Keratinocyte (primary cell): Measurements from ENCODE around the gene ZNF141. TPM values are rescaled to one million over a fixed set of nuclear protein-coding genes. Genes with fewer than 3 reads are reported as not detected.
A peak's percentile ranks its signal among the peaks of the same experiment; 100 is the strongest.

Experiments
- DNase-seq: peaks from one replicate; pipeline ENCODE4 v3.0.0-alpha.2; 2011; ENCODE audit warnings: low read depth, missing footprints, low spot score
- FAIRE-seq: peaks from 2 replicates; lab custom pipeline; 2011; peaks lifted over from hg19 to GRCh38; lab: Jason Lieb, UNC
- H2AFZ ChIP-seq: 2 replicates; pipeline ENCODE4 v1.6.0; 2012; ENCODE audit warnings: low read length, control low read depth, inconsistent platforms; ENCODE audit not compliant: control insufficient read depth
- H3K27ac ChIP-seq: 2 replicates; pipeline ENCODE4 v1.5.1; 2011; ENCODE audit warnings: low read length; ENCODE audit not compliant: control insufficient read depth, insufficient read depth
- H3K27me3 ChIP-seq: 3 replicates; pipeline ENCODE4 v1.6.0; 2011; ENCODE audit warnings: low read length; ENCODE audit not compliant: control insufficient read depth, insufficient read depth; ENCODE audit errors: extremely low read depth
- H3K36me3 ChIP-seq, 2 experiments: 2 replicates in 1 of 2; 3 replicates in 1 of 2; pipeline ENCODE4 v1.5.1; 2011; ENCODE audit warnings: low read length in 2 of 2, mild to moderate bottlenecking in 1 of 2; ENCODE audit not compliant: control insufficient read depth in 2 of 2, insufficient read depth in 2 of 2; ENCODE audit errors: extremely low read depth in 1 of 2
- H3K4me1 ChIP-seq: 3 replicates; pipeline ENCODE4 v1.5.1; 2011; ENCODE audit warnings: low read length; ENCODE audit not compliant: control insufficient read depth, insufficient read depth; ENCODE audit errors: extremely low read depth
- H3K4me2 ChIP-seq: 3 replicates; pipeline ENCODE4 v1.6.0; 2011; ENCODE audit warnings: low read depth, low read length; ENCODE audit not compliant: control insufficient read depth, insufficient read depth; ENCODE audit errors: extremely low read depth
- H3K4me3 ChIP-seq, 3 experiments: fragments of 200-600 bp in 1 of 3; sonication (generic) in 1 of 3; 2 replicates in 2 of 3; 3 replicates in 1 of 3; pipeline ENCODE4 v1.5.1; 2011 to 2016; ENCODE audit warnings: low read length in 3 of 3, mild to moderate bottlenecking in 3 of 3, control low read depth in 2 of 3, inconsistent platforms in 1 of 3, low read depth in 1 of 3, mixed read lengths in 1 of 3, mixed run types in 1 of 3, moderate library complexity in 1 of 3; ENCODE audit not compliant: control insufficient read depth in 2 of 3, insufficient read depth in 2 of 3; ENCODE audit errors: extremely low read depth in 1 of 3
- H3K79me2 ChIP-seq: 2 replicates; pipeline ENCODE4 v1.6.0; 2012; ENCODE audit warnings: low read length; ENCODE audit not compliant: control insufficient read depth, insufficient read depth
- H3K9ac ChIP-seq: 3 replicates; pipeline ENCODE4 v1.6.0; 2011; ENCODE audit warnings: low read length; ENCODE audit not compliant: control insufficient read depth, insufficient read depth; ENCODE audit errors: extremely low read depth
- H3K9me1 ChIP-seq: 3 replicates; pipeline ENCODE4 v1.6.0; 2011; ENCODE audit warnings: low read length; ENCODE audit not compliant: control insufficient read depth, insufficient read depth; ENCODE audit errors: extremely low read depth
- H3K9me3 ChIP-seq: 2 replicates; pipeline ENCODE4 v1.5.1; 2012; ENCODE audit warnings: low read depth, low read length; ENCODE audit not compliant: control insufficient read depth
- H4K20me1 ChIP-seq: 3 replicates; pipeline ENCODE4 v1.6.0; 2011; ENCODE audit warnings: low read length; ENCODE audit not compliant: control insufficient read depth, insufficient read depth; ENCODE audit errors: extremely low read depth
- EZH2 ChIP-seq: IDR thresholded peaks from one replicate; pipeline ENCODE4 v1.6.1; 2012; ENCODE audit warnings: inconsistent platforms, mild to moderate bottlenecking, low read length, moderate library complexity
- dilution Hi-C: fragments of 300-500 bp; cut with MboI; formaldehyde crosslinking; loops from one replicate; pipeline ENCODE4 v1.7.0; 2020; ENCODE audit warnings: low sequenced_read_pairs; ENCODE audit not compliant: extremely low pct_ligation_motif_present
- polyA plus RNA-seq, 5 experiments: library from polyadenylated mRNA; depleted of rRNA in 3 of 5; stranded (reverse) in 3 of 5; stranded (forward) in 1 of 5; unstranded in 1 of 5; fragments of >200 nt; gene quantifications; 1 replicate in 1 of 5; 2 replicates in 3 of 5; 3 replicates in 1 of 5; pipeline versions ENCODE4 v1.2.1 to v1.2.3, GENCODE V29; 2011 to 2012; ENCODE audit warnings: missing spikeins in 2 of 5, low read depth in 1 of 5, low replicate concordance in 1 of 5
- TF ChIP-seq, protein P1 (sequence below), 3 experiments: IDR thresholded peaks in 1 of 3; conservative IDR thresholded peaks in 1 of 3; optimal IDR thresholded peaks in 1 of 3; 2 replicates in 2 of 3; 3 replicates in 1 of 3; pipeline versions ENCODE3 to v1.5.1; 2011; ENCODE audit warnings: low read length in 3 of 3, mild to moderate bottlenecking in 3 of 3, moderate library complexity in 2 of 3, control low read depth in 1 of 3, inconsistent platforms in 1 of 3; ENCODE audit not compliant: insufficient read depth in 2 of 3; ENCODE audit errors: extremely low read depth in 1 of 3

ZNF141 gene
- polyA plus RNA-seq, 1 donor (not counting 4 experiments of a cell fraction or from before 2014, with no cell fraction given): 3.7 TPM

DNA sequence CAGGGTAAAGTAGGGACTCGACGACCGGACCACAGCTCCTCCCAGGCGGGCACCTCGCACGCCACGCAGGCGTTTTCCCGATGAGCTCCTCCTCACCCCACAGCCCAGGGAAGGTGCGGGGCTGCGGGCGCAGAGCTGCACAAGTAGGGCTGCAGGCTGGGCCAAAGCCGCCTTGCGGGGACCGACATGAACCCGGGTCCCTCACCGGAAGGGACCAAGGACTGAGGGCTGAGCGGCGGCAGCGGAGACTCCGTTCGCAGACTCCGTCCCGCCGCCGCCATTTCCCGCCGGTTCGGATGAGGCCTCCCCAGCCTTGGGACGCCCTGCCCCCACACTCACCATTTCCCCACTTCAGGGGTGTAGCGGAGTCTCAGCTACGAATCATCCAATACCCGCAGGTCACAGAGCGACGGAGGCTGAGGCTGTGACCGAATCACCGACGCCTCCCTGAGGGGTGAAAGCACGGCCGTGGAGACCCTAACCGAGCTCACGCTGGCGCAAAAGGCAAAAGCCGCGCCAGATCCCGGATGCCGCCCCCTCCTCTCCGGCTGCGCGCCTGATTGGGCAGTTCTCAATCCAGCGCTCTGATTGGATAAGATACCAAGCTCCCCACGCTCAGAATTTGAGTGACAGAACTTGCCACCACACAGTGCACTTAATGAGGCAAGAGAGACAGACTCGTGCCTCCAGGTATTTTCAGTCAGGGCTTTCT, 32.5 kb upstream of the ZNF141 start, which contains the start of gene ZNF732:
TSS of gene ZNF732 (minus strand) at position 506 of the 712 bp plus-strand sequence. CDS start at position 342, 164 bp downstream.
- peak; percentile 96 for FAIRE-seq

DNA sequence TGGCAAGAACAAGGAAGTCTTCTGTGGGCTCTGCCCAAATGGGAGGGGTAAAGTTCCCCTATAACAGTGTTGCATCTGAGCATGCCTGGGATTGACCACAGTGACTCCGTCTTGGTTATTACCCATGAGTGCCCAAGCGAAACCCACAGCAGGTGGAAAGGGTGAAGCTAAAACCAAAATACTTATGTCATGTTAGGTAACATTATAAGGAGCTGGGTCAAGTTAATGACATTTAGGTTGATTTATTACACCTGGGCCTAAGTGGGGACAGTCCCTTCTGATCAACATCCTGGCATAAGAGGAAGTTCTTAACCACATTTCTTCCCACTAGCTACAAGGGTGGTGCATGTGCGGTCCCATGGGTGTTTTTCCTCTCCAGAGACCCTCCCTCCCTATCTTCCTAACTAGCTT, 31.1 kb upstream of the ZNF141 start:
- Histone ChIP-seq H4K20me1 (no peaks in the 10 kb centered on the region), H3K79me2 (peaks cover 30% of the 10 kb centered on the region), H3K9me3 (no peaks in the 10 kb centered on the region), H3K36me3 (no peaks in the 10 kb centered on the region), H3K9me1 (no peaks in the 10 kb centered on the region), H2AFZ (no peak overlapping the region), H3K4me1 (peaks cover 6% of the 10 kb centered on the region), H3K4me3 (no peak overlapping the region), H3K4me2 (no peak overlapping the region), H3K9ac (no peak overlapping the region), H3K27ac (no peak overlapping the region), H3K27me3 (no peaks in the 10 kb centered on the region)
- dilution Hi-C loops: no loop called here
- no peak for FAIRE-seq
- DNase-seq: no peak
- TF ChIP-seq, protein P1, sequence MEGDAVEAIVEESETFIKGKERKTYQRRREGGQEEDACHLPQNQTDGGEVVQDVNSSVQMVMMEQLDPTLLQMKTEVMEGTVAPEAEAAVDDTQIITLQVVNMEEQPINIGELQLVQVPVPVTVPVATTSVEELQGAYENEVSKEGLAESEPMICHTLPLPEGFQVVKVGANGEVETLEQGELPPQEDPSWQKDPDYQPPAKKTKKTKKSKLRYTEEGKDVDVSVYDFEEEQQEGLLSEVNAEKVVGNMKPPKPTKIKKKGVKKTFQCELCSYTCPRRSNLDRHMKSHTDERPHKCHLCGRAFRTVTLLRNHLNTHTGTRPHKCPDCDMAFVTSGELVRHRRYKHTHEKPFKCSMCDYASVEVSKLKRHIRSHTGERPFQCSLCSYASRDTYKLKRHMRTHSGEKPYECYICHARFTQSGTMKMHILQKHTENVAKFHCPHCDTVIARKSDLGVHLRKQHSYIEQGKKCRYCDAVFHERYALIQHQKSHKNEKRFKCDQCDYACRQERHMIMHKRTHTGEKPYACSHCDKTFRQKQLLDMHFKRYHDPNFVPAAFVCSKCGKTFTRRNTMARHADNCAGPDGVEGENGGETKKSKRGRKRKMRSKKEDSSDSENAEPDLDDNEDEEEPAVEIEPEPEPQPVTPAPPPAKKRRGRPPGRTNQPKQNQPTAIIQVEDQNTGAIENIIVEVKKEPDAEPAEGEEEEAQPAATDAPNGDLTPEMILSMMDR (optimal IDR thresholded peaks at IDR 0.05 in 1 of 3, IDR thresholded peaks at IDR 0.05 in 1 of 3, conservative IDR thresholded peaks at IDR 0.05 in 1 of 3; ENCODE audit: extremely low read depth in 1 of 3, insufficient read depth in 2 of 3, low read length in 3 of 3): no peak
- no peak for TF ChIP-seq EZH2

More for the DNA sequence above, 32.5 kb upstream of the ZNF141 start, which contains the start of gene ZNF732:
- H3K4me2 ChIP-seq: peak within 1 kb of the TSS; percentile 74
- no peaks in the 10 kb centered on the region for H3K9me1 ChIP-seq
- H2AFZ ChIP-seq: peak within 1 kb of the TSS; percentile 94
- H4K20me1 ChIP-seq: no peaks in the 10 kb centered on the region
- dilution Hi-C loops: no loop called here
- no peaks in the 10 kb centered on the region for H3K9me3 ChIP-seq
- DNase-seq: peak; percentile 80
- peak within 1 kb of the TSS; percentile 83 for H3K9ac ChIP-seq
- peaks cover 6% of the 10 kb centered on the region for H3K4me1 ChIP-seq
- H3K36me3 ChIP-seq: no peaks in the 10 kb centered on the region
- peaks cover 35% of the 10 kb centered on the region for H3K79me2 ChIP-seq
- peak within 1 kb of the TSS; percentile 71 for H3K27ac ChIP-seq
- no peak for TF ChIP-seq EZH2
- TF ChIP-seq, protein P1 (optimal IDR thresholded peaks at IDR 0.05 in 1 of 3, IDR thresholded peaks at IDR 0.05 in 1 of 3, conservative IDR thresholded peaks at IDR 0.05 in 1 of 3; ENCODE audit: extremely low read depth in 1 of 3, insufficient read depth in 2 of 3, low read length in 3 of 3): no peak
- peak within 1 kb of the TSS; percentile 54 to 84 (median 79) for H3K4me3 ChIP-seq
- no peaks in the 10 kb centered on the region for H3K27me3 ChIP-seq
